Mucosa of gallbladder (tissue), 1 donor: ENCODE data around the gene NUDT4. TPM values are rescaled to one million over a fixed set of nuclear protein-coding genes. Genes with fewer than 3 reads are reported as not detected.
"Not testable (repeated sequence)": the region's sequence is repeated elsewhere in the genome, so short reads cannot be mapped to it uniquely, and the experiment has no call there.

Experiments
- DNase-seq: peaks from one replicate; pipeline ENCODE4 v3.0.0-alpha.2; 2020; ENCODE audit warnings: low spot score
- total RNA-seq: library from RNA; stranded (reverse); gene quantifications from one replicate; pipeline ENCODE4 v1.2.1, GENCODE V29; 2021
- donor health status: DM: no; HTN: no; CAD: no.

The NUDT4 gene
- total RNA-seq, 1 donor from 2014 or later: 393 TPM

DNA sequence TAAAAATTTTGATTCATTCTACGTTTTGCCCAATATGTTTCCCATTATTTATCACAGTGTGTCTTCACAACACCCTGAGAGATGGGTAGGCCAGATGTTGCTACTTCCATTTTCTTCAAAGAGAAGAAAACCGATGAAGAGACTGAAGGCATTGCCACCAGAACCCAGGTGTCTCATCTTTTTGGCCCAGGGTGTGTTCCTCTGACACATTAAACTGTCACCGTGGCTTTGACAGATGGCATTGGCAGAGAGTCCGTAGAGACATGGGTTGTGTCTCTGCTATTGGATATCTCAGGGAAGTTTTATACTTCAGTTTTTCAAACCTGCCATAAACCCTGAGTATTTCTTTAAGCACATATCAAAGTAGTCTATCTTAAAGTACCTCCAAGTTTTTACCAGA is 11.3 kb upstream of the NUDT4 start:
- DNase-seq: no peak

DNA sequence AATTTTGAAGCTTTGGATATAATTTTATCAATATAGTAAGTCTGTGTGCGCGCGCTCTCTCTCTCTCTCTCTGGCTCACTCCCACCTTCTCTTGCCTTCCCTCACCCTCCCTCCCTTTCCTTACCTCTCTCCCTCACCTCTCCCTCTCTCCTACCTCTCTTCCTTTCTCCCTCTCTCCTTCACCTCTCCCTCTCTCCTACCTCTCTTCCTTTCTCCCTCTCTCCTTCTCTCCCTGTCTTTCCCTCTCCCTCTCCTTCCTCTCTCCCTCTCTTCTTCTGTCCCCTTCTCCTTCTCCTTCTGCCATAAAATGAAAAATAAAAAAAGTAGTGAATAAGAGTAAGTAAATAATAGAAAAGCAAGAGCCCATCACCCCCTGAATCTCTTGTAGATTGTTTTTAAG is 9.0 kb upstream of the NUDT4 start:
- no peak for DNase-seq

DNA sequence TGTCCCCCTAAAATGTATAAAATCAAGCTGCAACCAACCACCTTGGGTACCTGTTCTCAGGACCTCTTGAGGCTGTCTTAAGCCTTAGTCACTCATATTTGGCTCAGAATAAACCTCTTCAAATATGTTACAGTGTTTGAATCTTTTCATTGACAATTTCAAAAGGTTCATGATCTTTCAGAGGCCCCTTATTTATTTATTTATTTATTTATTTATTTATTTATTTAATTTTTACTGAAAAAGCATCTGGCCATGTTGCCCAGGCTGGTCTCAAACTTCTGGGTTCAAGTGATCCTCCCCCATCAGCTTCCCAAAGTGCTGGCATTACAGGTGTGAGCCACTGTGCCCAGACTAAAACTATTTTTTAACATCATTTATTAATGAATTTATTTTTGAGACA is 8.2 kb upstream of the NUDT4 start:
- no peak for DNase-seq

DNA sequence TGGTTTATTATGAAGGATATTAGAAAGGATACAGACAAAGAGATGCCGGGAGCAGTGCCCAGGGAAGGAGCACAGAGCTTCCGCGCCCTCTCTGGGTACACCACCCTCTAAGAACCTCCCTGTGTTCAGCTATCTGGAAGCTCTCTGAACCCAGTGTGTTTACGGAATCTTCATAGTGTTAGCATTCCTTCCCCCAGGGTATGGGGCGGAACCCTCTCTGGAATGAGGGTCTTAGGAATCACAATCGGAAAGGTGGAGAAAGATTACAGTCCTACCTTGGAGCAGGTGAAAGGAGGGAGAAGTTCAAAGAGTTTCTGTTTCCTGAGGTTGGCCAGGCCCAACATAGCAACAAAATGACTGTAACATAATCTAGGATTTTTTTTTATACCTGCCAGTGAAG is 6.8 kb upstream of the NUDT4 start:
- no peak for DNase-seq

- DNase-seq: peak; percentile 61
Measured at GRCh38 chr12:93373961-93374656, 3.6 kb upstream of the NUDT4 start.

- no peak for DNase-seq
Measured at GRCh38 chr12:93375906-93376305, 1.8 kb upstream of the NUDT4 start.

- peak; percentile 52 for DNase-seq
Measured at GRCh38 chr12:93376436-93377251, 1.1 kb upstream of the NUDT4 start.

- DNase-seq: not testable (repeated sequence)
Measured at GRCh38 chr12:93378196-93378997, 672 bp downstream of the NUDT4 start.

DNA sequence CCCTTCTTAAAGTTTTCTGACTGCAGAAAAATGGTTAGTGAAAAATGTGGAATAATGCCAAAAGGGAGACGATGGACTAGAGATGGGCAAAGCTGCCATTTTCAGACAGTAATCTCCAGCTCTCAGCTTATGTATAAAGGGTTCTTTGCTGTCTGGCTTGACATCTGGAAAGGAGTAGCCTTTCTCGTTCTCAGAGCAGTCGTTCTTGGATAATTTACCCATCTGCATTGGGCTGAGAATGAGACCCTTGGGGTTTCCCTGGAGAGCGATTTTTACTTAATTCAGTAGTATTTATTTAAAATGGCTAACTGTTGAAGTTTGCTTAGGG is 1.2 kb downstream of the NUDT4 start:
- DNase-seq: no peak

GRCh38 chr12:93379326-93379980 is 1.7 kb downstream of the NUDT4 start:
- no peak for DNase-seq

DNA sequence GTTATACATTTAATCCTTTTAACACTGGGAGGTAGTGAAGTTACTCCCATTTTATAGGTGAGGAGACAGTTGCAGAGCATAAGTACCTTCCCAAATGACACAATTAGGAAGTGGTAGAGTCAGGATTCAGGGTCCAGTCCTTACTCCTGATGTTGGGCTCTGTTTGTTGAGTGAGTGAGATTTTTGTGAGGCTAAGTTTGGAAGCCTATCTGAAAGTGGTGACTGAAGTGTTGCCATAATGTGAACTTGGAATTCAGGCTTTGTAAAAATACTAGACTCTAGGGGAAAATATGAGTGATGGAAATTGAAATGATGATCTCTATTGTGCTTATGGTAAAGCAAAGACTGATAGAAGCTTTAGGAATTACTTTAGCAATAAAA is 2.2 kb downstream of the NUDT4 start:
- DNase-seq: no peak

DNA sequence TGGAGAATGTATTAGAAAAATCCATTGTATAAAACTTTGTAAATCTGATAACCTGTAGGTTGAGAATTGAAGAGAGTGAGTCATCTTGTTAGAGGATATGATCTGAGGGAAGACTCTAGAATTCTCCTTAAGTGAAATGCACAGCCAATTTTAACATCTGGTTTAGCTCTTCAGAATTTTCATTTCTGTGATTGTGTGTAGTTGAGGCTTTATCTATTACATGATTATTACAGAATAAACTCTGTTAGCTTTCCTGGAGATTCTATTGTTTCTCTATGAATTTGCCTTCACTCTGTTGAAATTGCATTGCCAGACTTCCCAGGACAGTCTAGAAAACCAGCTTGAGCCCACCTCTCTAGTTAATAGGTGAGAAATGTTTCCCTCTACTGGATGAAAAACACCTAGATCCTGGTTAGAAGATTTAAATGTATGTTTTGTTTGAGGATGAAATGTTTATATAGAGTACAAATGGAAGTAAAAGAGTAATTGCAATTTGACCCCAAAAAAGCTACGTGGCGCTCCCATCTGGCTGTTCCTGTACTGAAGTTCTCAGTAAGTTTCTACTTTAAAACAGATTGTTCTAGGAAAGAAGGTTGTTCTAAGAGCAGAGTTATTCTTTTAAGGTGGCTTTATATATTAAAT is 2.9 kb downstream of the NUDT4 start:
- no peak for DNase-seq

GRCh38 chr12:93381161-93381975 is 3.6 kb downstream of the NUDT4 start:
- no peak for DNase-seq

- not testable (repeated sequence) for DNase-seq
Measured at GRCh38 chr12:93381976-93382437, 4.3 kb downstream of the NUDT4 start.

- DNase-seq: no peak
Measured at GRCh38 chr12:93387780-93388179, 10.1 kb downstream of the NUDT4 start.

DNA sequence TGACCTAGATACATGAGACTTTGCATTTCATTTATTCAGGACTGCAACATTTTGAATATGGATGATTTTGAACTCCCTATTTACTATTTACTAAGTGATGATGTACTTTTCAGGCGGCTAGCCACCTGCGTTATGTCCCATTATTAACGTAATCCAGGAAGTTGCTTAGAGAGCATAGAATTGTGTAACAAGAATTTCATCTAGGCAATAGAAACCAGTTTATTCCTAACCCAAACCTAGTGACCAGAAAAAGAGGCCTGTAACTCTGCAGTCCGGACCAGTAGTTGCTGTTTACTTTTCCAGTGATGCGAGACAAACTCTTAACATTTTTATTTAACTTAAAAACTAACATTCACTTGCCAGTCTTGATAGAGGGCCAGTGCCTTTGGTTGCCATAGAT is 12.3 kb downstream of the NUDT4 start:
- no peak for DNase-seq

DNA sequence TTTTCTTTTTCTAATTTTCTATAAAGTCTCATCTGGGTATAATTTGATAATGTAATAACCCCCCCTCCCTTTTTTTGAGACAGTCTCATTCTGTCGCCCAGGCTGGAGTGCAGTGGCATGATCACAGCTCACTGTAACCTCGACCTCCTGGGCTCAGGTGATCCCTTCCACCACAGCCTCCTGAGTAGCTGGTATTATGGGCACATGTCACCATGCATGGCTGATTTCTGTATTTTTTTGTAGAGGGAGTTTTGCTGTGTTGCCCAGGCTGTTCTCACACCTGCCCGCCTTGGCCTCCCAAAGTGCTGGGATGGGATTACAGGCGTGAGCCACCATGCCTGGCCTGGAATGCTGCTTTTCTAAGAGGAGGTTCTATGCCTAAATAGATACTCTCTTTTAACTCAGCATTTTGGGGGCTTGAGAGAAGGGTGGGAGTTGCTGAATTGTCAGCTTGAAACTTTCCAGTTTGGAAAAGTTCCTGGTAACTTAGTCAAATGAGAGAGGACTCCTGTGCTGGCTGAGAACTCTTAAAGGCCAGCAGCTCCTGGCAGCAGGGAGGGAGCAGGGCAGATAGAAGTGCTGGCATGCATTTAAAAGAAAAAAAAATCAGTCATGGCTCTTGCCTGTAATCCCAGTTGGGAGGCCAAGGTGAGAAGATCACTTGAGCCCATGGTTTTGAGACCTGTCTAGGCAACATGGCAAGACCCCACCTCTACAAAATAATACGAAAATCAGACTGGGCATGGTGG is 13.0 kb downstream of the NUDT4 start:
- no peak for DNase-seq

DNA sequence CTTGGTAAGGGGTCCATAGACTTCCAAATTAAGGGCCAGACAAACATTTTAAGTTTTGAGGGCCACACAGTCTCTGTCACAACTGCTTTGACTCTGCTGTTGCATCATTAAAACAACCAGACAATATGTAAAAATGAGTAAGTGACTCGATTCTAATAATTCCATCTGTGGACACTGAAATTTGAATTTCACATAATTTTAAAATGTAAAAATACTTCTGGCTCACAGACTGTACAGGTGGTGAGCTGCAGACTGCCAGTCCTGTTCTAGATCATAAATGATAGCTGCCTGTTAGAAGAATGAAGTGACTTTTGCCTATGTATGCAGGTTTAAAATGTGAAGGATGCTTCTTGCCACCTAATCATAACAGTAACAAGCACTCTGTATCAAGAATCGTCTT is 15.7 kb downstream of the NUDT4 start:
- DNase-seq: no peak

DNA sequence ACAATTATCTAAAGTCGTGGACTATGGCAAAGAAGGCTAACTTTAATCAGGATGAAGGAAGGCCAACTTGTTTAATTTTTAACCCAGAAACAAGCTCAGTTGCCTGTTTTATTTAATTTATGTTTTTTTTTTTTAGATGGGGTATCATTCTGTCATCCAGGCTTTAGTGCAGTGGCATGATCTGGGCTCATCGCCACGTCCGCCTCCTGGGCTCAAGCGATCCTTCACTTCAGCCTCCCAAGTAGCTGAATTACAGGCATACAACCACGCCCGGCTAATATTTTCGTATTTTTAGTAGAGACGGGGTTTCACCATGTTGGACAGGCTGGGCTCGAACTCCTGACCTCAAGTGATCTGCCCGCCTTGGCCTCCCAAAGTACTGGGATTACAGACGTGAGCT is 19.7 kb downstream of the NUDT4 start:
- no peak for DNase-seq
